HG03280 (cell line): Measurements from ENCODE around the gene THPO.

Source experiments
- ATAC-seq: cut with Tn5 transposase; IDR thresholded peaks from one replicate; pipeline ENCODE4 v1.9.1; 2021; ENCODE audit warnings: mild to moderate bottlenecking, moderate library complexity; ENCODE audit not compliant: unreplicated experiment

Gene THPO

GRCh38 chr3:184335661-184336546 lies 42.1 kb downstream of the THPO start:
- ATAC-seq, result peak; percentile 84

GRCh38 chr3:184335291-184335660 lies 42.7 kb downstream of the THPO start:
- ATAC-seq, result no peak

DNA sequence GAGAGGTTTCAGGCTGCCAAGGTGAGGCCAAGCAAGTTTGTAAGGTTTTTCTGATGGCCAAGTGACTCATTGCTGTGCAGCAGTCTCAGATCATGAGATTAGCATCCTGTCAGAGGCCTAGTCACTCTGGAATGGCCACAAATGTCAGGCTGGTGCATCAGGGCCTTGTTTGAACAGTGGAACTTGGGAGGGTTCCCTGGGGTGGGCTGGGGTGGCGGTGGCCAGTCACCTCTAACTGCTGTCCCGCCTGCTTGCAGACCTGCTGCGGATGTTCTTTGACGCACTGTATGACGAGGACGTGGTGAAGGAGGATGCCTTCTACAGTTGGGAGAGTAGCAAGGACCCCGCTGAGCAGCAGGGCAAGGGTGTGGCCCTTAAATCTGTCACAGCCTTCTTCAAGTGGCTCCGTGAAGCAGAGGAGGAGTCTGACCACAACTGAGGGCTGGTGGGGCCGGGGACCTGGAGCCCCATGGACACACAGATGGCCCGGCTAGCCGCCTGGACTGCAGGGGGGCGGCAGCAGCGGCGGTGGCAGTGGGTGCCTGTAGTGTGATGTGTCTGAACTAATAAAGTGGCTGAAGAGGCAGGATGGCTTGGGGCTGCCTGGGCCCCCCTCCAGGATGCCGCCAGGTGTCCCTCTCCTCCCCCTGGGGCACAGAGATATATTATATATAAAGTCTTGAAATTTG lies 43.4 kb downstream of the THPO start:
- no peak for ATAC-seq

GRCh38 chr3:184333700-184334099 lies 44.3 kb downstream of the THPO start:
- no peak for ATAC-seq

GRCh38 chr3:184333190-184333589 lies 44.8 kb downstream of the THPO start:
- ATAC-seq, result no peak

- ATAC-seq, result no peak
Observed at GRCh38 chr3:184332370-184333090, 45.5 kb downstream of the THPO start.

- no peak for ATAC-seq
Observed at GRCh38 chr3:184328516-184328915, 49.5 kb downstream of the THPO start.

DNA sequence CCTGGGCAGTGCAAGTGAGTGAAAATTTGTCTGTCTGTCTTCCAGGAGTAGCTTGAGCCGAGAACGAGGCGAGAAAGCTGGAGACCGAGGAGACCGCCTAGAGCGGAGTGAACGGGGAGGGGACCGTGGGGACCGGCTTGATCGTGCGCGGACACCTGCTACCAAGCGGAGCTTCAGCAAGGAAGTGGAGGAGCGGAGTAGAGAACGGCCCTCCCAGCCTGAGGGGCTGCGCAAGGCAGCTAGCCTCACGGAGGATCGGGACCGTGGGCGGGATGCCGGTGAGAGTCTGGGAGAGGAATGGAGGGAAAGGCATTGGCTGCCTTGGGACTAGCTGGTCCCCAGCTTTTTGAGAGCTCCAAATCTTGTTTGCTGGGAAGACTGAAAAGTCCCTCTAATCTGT lies 50.8 kb downstream of the THPO start:
- no peak for ATAC-seq

GRCh38 chr3:184325715-184326369 lies 52.2 kb downstream of the THPO start:
- ATAC-seq, result no peak

DNA sequence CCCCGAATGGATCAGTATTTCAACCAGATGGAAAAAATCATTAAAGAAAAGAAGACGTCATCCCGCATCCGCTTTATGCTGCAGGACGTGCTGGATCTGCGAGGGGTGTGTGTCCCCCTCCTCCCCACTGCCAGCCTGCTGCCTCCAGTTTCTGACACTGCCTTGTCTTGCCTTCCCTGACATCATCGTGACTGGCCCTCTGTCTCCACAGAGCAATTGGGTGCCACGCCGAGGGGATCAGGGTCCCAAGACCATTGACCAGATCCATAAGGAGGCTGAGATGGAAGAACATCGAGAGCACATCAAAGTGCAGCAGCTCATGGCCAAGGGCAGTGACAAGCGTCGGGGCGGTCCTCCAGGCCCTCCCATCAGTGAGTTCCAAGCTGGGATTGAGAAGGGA lies 52.7 kb downstream of the THPO start:
- no peak for ATAC-seq

GRCh38 chr3:184323696-184324095 lies 54.3 kb downstream of the THPO start:
- ATAC-seq, result no peak

DNA sequence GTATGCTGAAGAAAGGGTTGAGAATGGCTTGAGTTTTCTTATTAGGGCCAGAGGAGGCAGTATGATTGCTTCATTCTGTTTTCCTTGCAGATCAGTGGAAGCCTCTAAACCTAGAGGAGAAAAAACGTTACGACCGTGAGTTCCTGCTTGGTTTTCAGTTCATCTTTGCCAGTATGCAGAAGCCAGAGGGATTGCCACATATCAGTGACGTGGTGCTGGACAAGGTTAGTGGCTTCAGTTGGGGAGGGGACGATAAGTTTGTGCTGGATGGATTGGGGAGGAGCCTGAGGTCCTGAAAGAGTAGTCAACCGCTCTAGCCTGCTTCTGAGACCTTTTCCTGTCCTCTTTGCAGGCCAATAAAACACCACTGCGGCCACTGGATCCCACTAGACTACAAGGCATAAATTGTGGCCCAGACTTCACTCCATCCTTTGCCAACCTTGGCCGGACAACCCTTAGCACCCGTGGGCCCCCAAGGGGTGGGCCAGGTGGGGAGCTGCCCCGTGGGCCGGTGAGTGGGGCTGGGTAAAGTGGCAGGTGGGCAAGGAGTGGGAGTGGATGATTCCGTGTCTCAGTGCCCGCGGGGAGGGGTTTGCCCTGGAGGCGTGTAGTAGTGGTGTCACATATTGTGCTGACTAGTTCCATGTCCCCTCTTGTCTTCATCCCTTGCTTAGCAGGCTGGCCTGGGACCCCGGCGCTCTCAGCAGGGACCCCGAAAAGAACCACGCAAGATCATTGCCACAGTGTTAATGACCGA lies 55.1 kb downstream of the THPO start:
- no peak for ATAC-seq
